Endodermal cell (in vitro differentiated cells): ENCODE data around the gene TRIM15. TPM values are rescaled to one million over a fixed set of nuclear protein-coding genes. Genes with fewer than 3 reads are reported as not detected.

Source experiments
- DNase-seq: peaks from one replicate; pipeline ENCODE4 v3.0.0-alpha.2; 2017
- H3K27ac ChIP-seq: 2 replicates; pipeline ENCODE4 v1.5.1; 2013; ENCODE audit warnings: mild to moderate bottlenecking, low read depth, low read length, moderate library complexity
- H3K27me3 ChIP-seq: 2 replicates; pipeline ENCODE4 v1.6.1; 2013; ENCODE audit warnings: mild to moderate bottlenecking, low read length, moderate library complexity; ENCODE audit not compliant: insufficient read depth, control insufficient read depth, poor library complexity, severe bottlenecking
- H3K36me3 ChIP-seq: 2 replicates; pipeline ENCODE4 v1.7.0; 2013; ENCODE audit warnings: mild to moderate bottlenecking, low read length, moderate library complexity; ENCODE audit not compliant: control insufficient read depth, insufficient read depth
- H3K4me1 ChIP-seq: one replicate; pipeline ENCODE4 v1.7.0; 2013; ENCODE audit warnings: low read length; ENCODE audit not compliant: control insufficient read depth, insufficient read depth
- H3K4me3 ChIP-seq: 2 replicates; pipeline ENCODE4 v1.5.1; 2013; ENCODE audit warnings: mild to moderate bottlenecking, low read length, moderate library complexity
- H3K9ac ChIP-seq: 2 replicates; pipeline ENCODE4 v1.6.1; 2013; ENCODE audit warnings: mild to moderate bottlenecking, low read length, moderate library complexity; ENCODE audit not compliant: poor library complexity, severe bottlenecking; ENCODE audit errors: extremely low read depth
- H3K9me3 ChIP-seq: 2 replicates; pipeline ENCODE4 v1.6.1; 2013; ENCODE audit warnings: mild to moderate bottlenecking, low read length, moderate library complexity; ENCODE audit not compliant: control insufficient read depth
- H3K27ac Mint-ChIP-seq: 2 replicates; pipeline ENCODE4 v1.8.0; 2020; ENCODE audit warnings: mixed read lengths
- H3K27me3 Mint-ChIP-seq: 2 replicates; pipeline ENCODE4 v1.8.0; 2021; ENCODE audit warnings: mild to moderate bottlenecking, mixed read lengths; ENCODE audit not compliant: insufficient read depth
- H3K36me3 Mint-ChIP-seq: 2 replicates; pipeline ENCODE4 v1.8.0; 2020; ENCODE audit warnings: low read depth, mixed read lengths
- H3K4me1 Mint-ChIP-seq: 2 replicates; pipeline ENCODE4 v1.8.0; 2020; ENCODE audit warnings: mixed read lengths
- H3K4me3 Mint-ChIP-seq: 2 replicates; pipeline ENCODE4 v1.8.0; 2020; ENCODE audit warnings: mild to moderate bottlenecking, moderate library complexity, mixed read lengths
- H3K9me3 Mint-ChIP-seq: 2 replicates; pipeline ENCODE4 v1.8.0; 2020; ENCODE audit warnings: mild to moderate bottlenecking, mixed read lengths
- WGBS, 2 experiments: methylation state at CpG; one replicate each; pipeline versions ENCODE4 v1.1.5 to v1.1.7; 2013; ENCODE audit warnings: missing lambda C conversion rate in 2 of 2, mixed read lengths in 1 of 2; ENCODE audit not compliant: insufficient coverage in 1 of 2, insufficient read length in 1 of 2; 5-methylcytosine and 5-hydroxymethylcytosine counted together
- total RNA-seq, 2 donors: library from RNA; stranded (reverse); fragmentation: NEBNext Ultra II Directional in 1 of 2; extraction: Animal tissue kit (Norgen Biotek cat#: 25700) in 1 of 2; gene quantifications; 2 replicates in 1 of 2; 3 replicates in 1 of 2; pipeline ENCODE4 v1.2.1, GENCODE V29; 2021
- TF ChIP-seq, protein P1 (sequence below): fragments of 200-600 bp; sonication (generic); conservative IDR thresholded peaks from 2 replicates; pipeline ENCODE4 v1.5.0; 2021; ENCODE audit warnings: antibody characterized with exemption, mild to moderate bottlenecking

The TRIM15 gene
- total RNA-seq, 2 donors from 2014 or later: not detected

- Mint-ChIP-seq H3K36me3 (peaks cover 63% of the 10 kb centered on the region), H3K4me1 (peaks cover 6% of the 10 kb centered on the region), H3K27ac (peak overlapping the region; percentile 28), H3K27me3 (no peaks in the 10 kb centered on the region), H3K4me3 (no peak overlapping the region), H3K9me3 (no peaks in the 10 kb centered on the region)
- DNase-seq: peak; percentile 48
- whole genome bisulfite sequencing, 2 experiments: 85 to 92% methylated on average over 3 to 7 of the region's 8 CpGs
- H3K27ac ChIP-seq: no peak overlapping the region
- H3K4me1 ChIP-seq: peaks cover 5% of the 10 kb centered on the region
- H3K4me3 ChIP-seq: no peak overlapping the region
- H3K9me3 ChIP-seq: no peaks in the 10 kb centered on the region
- TF ChIP-seq, protein P1, sequence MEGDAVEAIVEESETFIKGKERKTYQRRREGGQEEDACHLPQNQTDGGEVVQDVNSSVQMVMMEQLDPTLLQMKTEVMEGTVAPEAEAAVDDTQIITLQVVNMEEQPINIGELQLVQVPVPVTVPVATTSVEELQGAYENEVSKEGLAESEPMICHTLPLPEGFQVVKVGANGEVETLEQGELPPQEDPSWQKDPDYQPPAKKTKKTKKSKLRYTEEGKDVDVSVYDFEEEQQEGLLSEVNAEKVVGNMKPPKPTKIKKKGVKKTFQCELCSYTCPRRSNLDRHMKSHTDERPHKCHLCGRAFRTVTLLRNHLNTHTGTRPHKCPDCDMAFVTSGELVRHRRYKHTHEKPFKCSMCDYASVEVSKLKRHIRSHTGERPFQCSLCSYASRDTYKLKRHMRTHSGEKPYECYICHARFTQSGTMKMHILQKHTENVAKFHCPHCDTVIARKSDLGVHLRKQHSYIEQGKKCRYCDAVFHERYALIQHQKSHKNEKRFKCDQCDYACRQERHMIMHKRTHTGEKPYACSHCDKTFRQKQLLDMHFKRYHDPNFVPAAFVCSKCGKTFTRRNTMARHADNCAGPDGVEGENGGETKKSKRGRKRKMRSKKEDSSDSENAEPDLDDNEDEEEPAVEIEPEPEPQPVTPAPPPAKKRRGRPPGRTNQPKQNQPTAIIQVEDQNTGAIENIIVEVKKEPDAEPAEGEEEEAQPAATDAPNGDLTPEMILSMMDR: no peak
- no peaks in the 10 kb centered on the region for H3K27me3 ChIP-seq
- peaks cover 73% of the 10 kb centered on the region for H3K36me3 ChIP-seq
- H3K9ac ChIP-seq: no peak overlapping the region
These were observed 31.7 kb downstream of the TRIM15 start for GRCh38 chr6:30194797-30195690.

DNA sequence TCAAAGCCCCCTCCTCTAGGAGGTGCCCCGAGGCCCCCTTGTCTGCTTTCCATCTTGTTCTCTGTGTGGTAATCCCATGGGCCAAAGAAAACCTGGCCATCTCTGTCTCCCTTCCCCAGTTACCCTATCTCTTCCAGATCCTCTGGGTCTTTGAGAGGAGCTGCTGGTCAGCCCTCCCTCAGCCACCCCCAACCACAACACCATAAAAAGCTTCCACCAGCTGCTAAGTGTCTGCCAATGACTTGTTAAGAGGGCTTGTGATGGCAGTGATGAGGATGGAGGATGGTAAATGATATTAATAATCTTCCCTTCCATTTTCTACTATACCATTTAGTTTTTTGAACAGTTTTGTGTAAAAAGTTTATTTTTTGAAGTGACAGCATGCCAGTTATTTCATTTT, 32.6 kb downstream of the TRIM15 start:
- H3K4me1 Mint-ChIP-seq: peaks cover 6% of the 10 kb centered on the region
- Histone ChIP-seq H3K27ac (no peak overlapping the region), H3K27me3 (no peaks in the 10 kb centered on the region), H3K9me3 (no peaks in the 10 kb centered on the region), H3K4me1 (peaks cover 5% of the 10 kb centered on the region), H3K36me3 (peaks cover 73% of the 10 kb centered on the region), H3K4me3 (no peak overlapping the region), H3K9ac (no peak overlapping the region)
- no peak for DNase-seq
- WGBS, 2 experiments: 90% methylated on average over 1 of the region's 1 CpG; no CpG with 5 or more reads in 1 of the 2 experiments
- no peaks in the 10 kb centered on the region for H3K9me3 Mint-ChIP-seq
- H3K27me3 Mint-ChIP-seq: no peaks in the 10 kb centered on the region
- TF ChIP-seq, protein P1: no peak
- no peak overlapping the region for H3K27ac Mint-ChIP-seq
- H3K36me3 Mint-ChIP-seq: peaks cover 63% of the 10 kb centered on the region
- no peak overlapping the region for H3K4me3 Mint-ChIP-seq

DNA sequence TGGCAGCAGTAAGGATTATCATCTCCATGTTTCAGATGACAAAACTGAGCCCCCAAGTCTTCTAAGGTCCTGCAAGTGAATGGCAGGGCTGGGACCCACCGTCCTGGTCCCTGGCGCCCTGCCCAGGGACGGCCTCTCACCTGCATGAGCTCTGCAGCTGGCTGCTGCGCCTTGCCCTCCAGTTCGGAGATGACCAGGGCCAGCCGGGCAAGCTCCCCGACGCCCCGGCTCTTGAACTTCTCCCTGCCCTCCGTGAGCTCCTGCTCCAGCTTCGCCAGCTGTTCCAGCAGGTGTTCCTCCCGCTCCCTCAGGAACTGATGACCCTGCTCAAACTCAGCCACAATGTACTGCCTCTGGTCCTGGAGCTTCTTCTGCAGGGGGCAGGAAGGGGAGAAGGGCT, 33.0 kb downstream of the TRIM15 start:
- TF ChIP-seq, protein P1: no peak
- Histone ChIP-seq H3K27me3 (no peaks in the 10 kb centered on the region), H3K36me3 (peaks cover 74% of the 10 kb centered on the region), H3K27ac (no peak overlapping the region), H3K9ac (no peak overlapping the region), H3K4me3 (no peak overlapping the region), H3K4me1 (peaks cover 5% of the 10 kb centered on the region), H3K9me3 (no peaks in the 10 kb centered on the region)
- H3K4me1 Mint-ChIP-seq: peaks cover 6% of the 10 kb centered on the region
- no peak overlapping the region for H3K4me3 Mint-ChIP-seq
- no peaks in the 10 kb centered on the region for H3K27me3 Mint-ChIP-seq
- WGBS, 2 experiments: 91 to 96% methylated on average over 8 to 12 of the region's 12 CpGs
- peaks cover 63% of the 10 kb centered on the region for H3K36me3 Mint-ChIP-seq
- DNase-seq: no peak
- H3K9me3 Mint-ChIP-seq: no peaks in the 10 kb centered on the region
- no peak overlapping the region for H3K27ac Mint-ChIP-seq
